ENCODE measurements around the gene CIAO1.

CIAO1 gene

DNA sequence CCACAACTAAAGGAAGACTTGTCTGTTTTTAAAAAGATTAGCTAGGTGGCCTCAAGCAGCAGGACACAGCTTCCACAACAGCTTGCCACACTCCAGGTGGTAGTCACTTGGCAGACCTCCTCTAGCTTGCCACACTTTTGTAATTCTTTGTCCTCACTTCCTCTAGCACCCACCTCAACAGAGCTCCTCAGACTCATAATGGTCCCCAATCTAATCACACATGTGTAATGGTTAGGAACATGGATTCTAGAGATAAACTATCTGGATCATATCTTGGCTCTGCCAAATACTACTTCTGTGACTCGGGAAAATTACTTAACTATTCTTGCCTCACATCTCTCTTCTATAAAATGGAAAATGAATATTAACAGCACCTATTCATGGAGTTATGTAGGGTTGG is 35.8 kb downstream of the CIAO1 start:
- Histone ChIP-seq H4K20me1 (ENCODE audit: insufficient read depth, low read length, poor library complexity, severe bottlenecking) (peaks cover 58% of the 10 kb centered on the region), H3F3A (ENCODE audit: low read depth) (no peaks in the 10 kb centered on the region), H3K4me3 (ENCODE audit: low read length, poor library complexity, severe bottlenecking) (peak overlapping the region; percentile 50), H2AFZ (ENCODE audit: low read length) (no peak overlapping the region), H3K4me1 (ENCODE audit: insufficient read depth, low read length, poor library complexity, severe bottlenecking) (peaks cover 47% of the 10 kb centered on the region), H3K4me2 (ENCODE audit: low read depth, low read length, poor library complexity, severe bottlenecking) (peak overlapping the region; percentile 97), H3K79me2 (ENCODE audit: insufficient read depth, low read length) (peaks cover 77% of the 10 kb centered on the region), H3K36me3 (ENCODE audit: insufficient read depth, low read length) (peaks cover 65% of the 10 kb centered on the region), H3K9me3 (ENCODE audit: insufficient read depth, low read depth, low read length) (no peaks in the 10 kb centered on the region), H3K27me3 (ENCODE audit: insufficient read depth, low read length, poor library complexity, severe bottlenecking) (no peaks in the 10 kb centered on the region), H3K9me2 (replicated peaks; ENCODE audit: low read depth, low read length) (no peaks in the 10 kb centered on the region), H3K9ac (ENCODE audit: low read depth, low read length, poor library complexity, severe bottlenecking) (peak overlapping the region; percentile 45)
- no peak for TF ChIP-seq EZH2phosphoT487 (IDR thresholded peaks at IDR 0.05; ENCODE audit: borderline replicate concordance)
- TF ChIP-seq, protein P1, sequence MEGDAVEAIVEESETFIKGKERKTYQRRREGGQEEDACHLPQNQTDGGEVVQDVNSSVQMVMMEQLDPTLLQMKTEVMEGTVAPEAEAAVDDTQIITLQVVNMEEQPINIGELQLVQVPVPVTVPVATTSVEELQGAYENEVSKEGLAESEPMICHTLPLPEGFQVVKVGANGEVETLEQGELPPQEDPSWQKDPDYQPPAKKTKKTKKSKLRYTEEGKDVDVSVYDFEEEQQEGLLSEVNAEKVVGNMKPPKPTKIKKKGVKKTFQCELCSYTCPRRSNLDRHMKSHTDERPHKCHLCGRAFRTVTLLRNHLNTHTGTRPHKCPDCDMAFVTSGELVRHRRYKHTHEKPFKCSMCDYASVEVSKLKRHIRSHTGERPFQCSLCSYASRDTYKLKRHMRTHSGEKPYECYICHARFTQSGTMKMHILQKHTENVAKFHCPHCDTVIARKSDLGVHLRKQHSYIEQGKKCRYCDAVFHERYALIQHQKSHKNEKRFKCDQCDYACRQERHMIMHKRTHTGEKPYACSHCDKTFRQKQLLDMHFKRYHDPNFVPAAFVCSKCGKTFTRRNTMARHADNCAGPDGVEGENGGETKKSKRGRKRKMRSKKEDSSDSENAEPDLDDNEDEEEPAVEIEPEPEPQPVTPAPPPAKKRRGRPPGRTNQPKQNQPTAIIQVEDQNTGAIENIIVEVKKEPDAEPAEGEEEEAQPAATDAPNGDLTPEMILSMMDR (conservative IDR thresholded peaks at IDR 0.05; ENCODE audit: low read length), result no peak

- Histone ChIP-seq H2AFZ (ENCODE audit: low read length) (no peak overlapping the region), H3K4me1 (ENCODE audit: insufficient read depth, low read length, poor library complexity, severe bottlenecking) (peaks cover 47% of the 10 kb centered on the region), H3K4me2 (ENCODE audit: low read depth, low read length, poor library complexity, severe bottlenecking) (peak overlapping the region; percentile 97), H3K36me3 (ENCODE audit: insufficient read depth, low read length) (peaks cover 37% of the 10 kb centered on the region; the same call in 1 of the 2 replicates), H3K27me3 (ENCODE audit: insufficient read depth, low read length, poor library complexity, severe bottlenecking) (no peaks in the 10 kb centered on the region), H3F3A (ENCODE audit: low read depth) (no peaks in the 10 kb centered on the region), H3K9me3 (ENCODE audit: insufficient read depth, low read depth, low read length) (no peaks in the 10 kb centered on the region), H3K4me3 (ENCODE audit: low read length, poor library complexity, severe bottlenecking) (peak overlapping the region; percentile 80), H3K9ac (ENCODE audit: low read depth, low read length, poor library complexity, severe bottlenecking) (peak overlapping the region; percentile 93), H3K79me2 (ENCODE audit: insufficient read depth, low read length) (peaks cover 67% of the 10 kb centered on the region), H3K9me2 (replicated peaks; ENCODE audit: low read depth, low read length) (no peaks in the 10 kb centered on the region), H4K20me1 (ENCODE audit: insufficient read depth, low read length, poor library complexity, severe bottlenecking) (peaks cover 49% of the 10 kb centered on the region)
- no peak for TF ChIP-seq EZH2phosphoT487 (IDR thresholded peaks at IDR 0.05; ENCODE audit: borderline replicate concordance)
These were observed 38.6 kb downstream of the CIAO1 start for GRCh38 chr2:96304606-96305005.

GRCh38 chr2:96305091-96305978 is 39.3 kb downstream of the CIAO1 start, which contains the start of gene SNRNP200:
Gene SNRNP200, minus strand, starts transcription at chr2:96305546. Its CDS starts 109 bp downstream, at chr2:96305437.
- Histone ChIP-seq H4K20me1 (ENCODE audit: insufficient read depth, low read length, poor library complexity, severe bottlenecking) (peaks cover 43% of the 10 kb centered on the region), H3K9me2 (replicated peaks; ENCODE audit: low read depth, low read length) (no peaks in the 10 kb centered on the region), H3K9me3 (ENCODE audit: insufficient read depth, low read depth, low read length) (no peaks in the 10 kb centered on the region), H3K9ac (ENCODE audit: low read depth, low read length, poor library complexity, severe bottlenecking) (peak within 1 kb of the TSS; percentile 93), H3K79me2 (ENCODE audit: insufficient read depth, low read length) (peaks cover 61% of the 10 kb centered on the region), H3K27me3 (ENCODE audit: insufficient read depth, low read length, poor library complexity, severe bottlenecking) (no peaks in the 10 kb centered on the region), H3K4me1 (ENCODE audit: insufficient read depth, low read length, poor library complexity, severe bottlenecking) (peaks cover 43% of the 10 kb centered on the region), H3F3A (ENCODE audit: low read depth) (no peaks in the 10 kb centered on the region), H2AFZ (ENCODE audit: low read length) (peak within 1 kb of the TSS; percentile 82), H3K4me3 (ENCODE audit: low read length, poor library complexity, severe bottlenecking) (peak within 1 kb of the TSS; percentile 80), H3K36me3 (ENCODE audit: insufficient read depth, low read length) (peaks cover 31% of the 10 kb centered on the region; the same call in 1 of the 2 replicates), H3K4me2 (ENCODE audit: low read depth, low read length, poor library complexity, severe bottlenecking) (peak within 1 kb of the TSS; percentile 97)
- TF ChIP-seq EZH2phosphoT487 (IDR thresholded peaks at IDR 0.05; ENCODE audit: borderline replicate concordance), result no peak
- TF ChIP-seq, protein P1 (conservative IDR thresholded peaks at IDR 0.05; ENCODE audit: low read length), result no peak

Measured in Loucy (cell line).